Endodermal cell (in vitro differentiated cells): ENCODE results near the gene PSAT1. TPM values are rescaled to one million over a fixed set of nuclear protein-coding genes. Genes with fewer than 3 reads are reported as not detected.

Source experiments
- DNase-seq: peaks from one replicate; pipeline ENCODE4 v3.0.0-alpha.2; 2017
- H3K27ac ChIP-seq: 2 replicates; pipeline ENCODE4 v1.5.1; 2013; ENCODE audit warnings: mild to moderate bottlenecking, low read depth, low read length, moderate library complexity
- H3K27me3 ChIP-seq: 2 replicates; pipeline ENCODE4 v1.6.1; 2013; ENCODE audit warnings: mild to moderate bottlenecking, low read length, moderate library complexity; ENCODE audit not compliant: insufficient read depth, control insufficient read depth, poor library complexity, severe bottlenecking
- H3K36me3 ChIP-seq: 2 replicates; pipeline ENCODE4 v1.7.0; 2013; ENCODE audit warnings: mild to moderate bottlenecking, low read length, moderate library complexity; ENCODE audit not compliant: control insufficient read depth, insufficient read depth
- H3K4me1 ChIP-seq: one replicate; pipeline ENCODE4 v1.7.0; 2013; ENCODE audit warnings: low read length; ENCODE audit not compliant: control insufficient read depth, insufficient read depth
- H3K4me3 ChIP-seq: 2 replicates; pipeline ENCODE4 v1.5.1; 2013; ENCODE audit warnings: mild to moderate bottlenecking, low read length, moderate library complexity
- H3K9ac ChIP-seq: 2 replicates; pipeline ENCODE4 v1.6.1; 2013; ENCODE audit warnings: mild to moderate bottlenecking, low read length, moderate library complexity; ENCODE audit not compliant: poor library complexity, severe bottlenecking; ENCODE audit errors: extremely low read depth
- H3K9me3 ChIP-seq: 2 replicates; pipeline ENCODE4 v1.6.1; 2013; ENCODE audit warnings: mild to moderate bottlenecking, low read length, moderate library complexity; ENCODE audit not compliant: control insufficient read depth
- H3K27ac Mint-ChIP-seq: 2 replicates; pipeline ENCODE4 v1.8.0; 2020; ENCODE audit warnings: mixed read lengths
- H3K27me3 Mint-ChIP-seq: 2 replicates; pipeline ENCODE4 v1.8.0; 2021; ENCODE audit warnings: mild to moderate bottlenecking, mixed read lengths; ENCODE audit not compliant: insufficient read depth
- H3K36me3 Mint-ChIP-seq: 2 replicates; pipeline ENCODE4 v1.8.0; 2020; ENCODE audit warnings: low read depth, mixed read lengths
- H3K4me1 Mint-ChIP-seq: 2 replicates; pipeline ENCODE4 v1.8.0; 2020; ENCODE audit warnings: mixed read lengths
- H3K4me3 Mint-ChIP-seq: 2 replicates; pipeline ENCODE4 v1.8.0; 2020; ENCODE audit warnings: mild to moderate bottlenecking, moderate library complexity, mixed read lengths
- H3K9me3 Mint-ChIP-seq: 2 replicates; pipeline ENCODE4 v1.8.0; 2020; ENCODE audit warnings: mild to moderate bottlenecking, mixed read lengths
- CTCF ChIP-seq: fragments of 200-600 bp; sonication (generic); conservative IDR thresholded peaks from 2 replicates; pipeline ENCODE4 v1.5.0; 2021; ENCODE audit warnings: antibody characterized with exemption, mild to moderate bottlenecking
- WGBS, 2 experiments: methylation state at CpG; one replicate each; pipeline versions ENCODE4 v1.1.5 to v1.1.7; 2013; ENCODE audit warnings: missing lambda C conversion rate in 2 of 2, mixed read lengths in 1 of 2; ENCODE audit not compliant: insufficient coverage in 1 of 2, insufficient read length in 1 of 2; 5-methylcytosine and 5-hydroxymethylcytosine counted together
- total RNA-seq, 2 donors: library from RNA; stranded (reverse); fragmentation: NEBNext Ultra II Directional in 1 of 2; extraction: Animal tissue kit (Norgen Biotek cat#: 25700) in 1 of 2; gene quantifications; 2 replicates in 1 of 2; 3 replicates in 1 of 2; pipeline ENCODE4 v1.2.1, GENCODE V29; 2021

The PSAT1 gene
- total RNA-seq, 2 donors from 2014 or later, result 64.4 to 75.7 TPM

GRCh38 chr9:78320875-78321496, 24.1 kb downstream of the PSAT1 start:
- TF ChIP-seq CTCF, result no peak
- H3K27me3 Mint-ChIP-seq, result no peaks in the 10 kb centered on the region
- H3K36me3 Mint-ChIP-seq, result peaks cover 85% of the 10 kb centered on the region
- no peaks in the 10 kb centered on the region for H3K9me3 Mint-ChIP-seq
- H3K36me3 ChIP-seq, result peaks cover 50% of the 10 kb centered on the region
- H3K27ac ChIP-seq, result no peak overlapping the region
- peaks cover 11% of the 10 kb centered on the region for H3K4me1 Mint-ChIP-seq
- no peak overlapping the region for H3K4me3 ChIP-seq
- no peak overlapping the region for H3K27ac Mint-ChIP-seq
- peaks cover 3% of the 10 kb centered on the region for H3K9me3 ChIP-seq
- H3K4me1 ChIP-seq, result no peaks in the 10 kb centered on the region
- H3K27me3 ChIP-seq, result no peaks in the 10 kb centered on the region
- no peak for DNase-seq
- WGBS, 2 experiments, result 96 to 100% methylated on average over 4 of the region's 4 CpGs
- H3K4me3 Mint-ChIP-seq, result no peak overlapping the region
- no peak overlapping the region for H3K9ac ChIP-seq

- H3K9me3 Mint-ChIP-seq, result no peaks in the 10 kb centered on the region
- H3K4me3 ChIP-seq, result no peak overlapping the region
- H3K36me3 Mint-ChIP-seq, result peaks cover 84% of the 10 kb centered on the region
- TF ChIP-seq CTCF, result no peak
- WGBS, 2 experiments, result 91 to 100% methylated on average over 1 to 7 of the region's 7 CpGs
- H3K27ac ChIP-seq, result no peak overlapping the region
- no peaks in the 10 kb centered on the region for H3K27me3 Mint-ChIP-seq
- DNase-seq, result no peak
- peaks cover 48% of the 10 kb centered on the region for H3K36me3 ChIP-seq
- H3K4me1 Mint-ChIP-seq, result peaks cover 9% of the 10 kb centered on the region
- H3K27ac Mint-ChIP-seq, result no peak overlapping the region
- no peak overlapping the region for H3K4me3 Mint-ChIP-seq
- peaks cover 4% of the 10 kb centered on the region for H3K9me3 ChIP-seq
- no peaks in the 10 kb centered on the region for H3K27me3 ChIP-seq
- H3K9ac ChIP-seq, result no peak overlapping the region
- H3K4me1 ChIP-seq, result no peaks in the 10 kb centered on the region
These were observed 24.6 kb downstream of the PSAT1 start for GRCh38 chr9:78321505-78321904.

- peaks cover 50% of the 10 kb centered on the region for H3K36me3 ChIP-seq
- no peaks in the 10 kb centered on the region for H3K27me3 Mint-ChIP-seq
- 87 to 88% methylated on average over 5 to 10 of the region's 10 CpGs for WGBS, 2 experiments
- H3K9me3 ChIP-seq, result peaks cover 4% of the 10 kb centered on the region
- H3K4me3 Mint-ChIP-seq, result no peak overlapping the region
- H3K27ac ChIP-seq, result no peak overlapping the region
- H3K4me3 ChIP-seq, result no peak overlapping the region
- H3K36me3 Mint-ChIP-seq, result peaks cover 77% of the 10 kb centered on the region
- no peaks in the 10 kb centered on the region for H3K4me1 ChIP-seq
- H3K27ac Mint-ChIP-seq, result no peak overlapping the region
- no peak for DNase-seq
- no peak overlapping the region for H3K9ac ChIP-seq
- H3K9me3 Mint-ChIP-seq, result no peaks in the 10 kb centered on the region
- no peaks in the 10 kb centered on the region for H3K27me3 ChIP-seq
- no peak for TF ChIP-seq CTCF
- H3K4me1 Mint-ChIP-seq, result peaks cover 4% of the 10 kb centered on the region
These were observed 27.2 kb downstream of the PSAT1 start for GRCh38 chr9:78324068-78324650.
